DND-41 (cell line): ENCODE data around the gene BACH2.

Experiments used
- EZH2 ChIP-seq: IDR thresholded peaks from 3 replicates; pipeline ENCODE4 v1.6.1; 2012; ENCODE audit warnings: borderline replicate concordance, low read depth, mild to moderate bottlenecking, moderate library complexity, low read length, inconsistent platforms; ENCODE audit not compliant: severe bottlenecking
- TF ChIP-seq, protein P1 (sequence below): IDR thresholded peaks from 2 replicates; pipeline ENCODE4 v1.5.1; 2012; ENCODE audit warnings: borderline replicate concordance, low read length, moderate library complexity, mild to moderate bottlenecking; ENCODE audit not compliant: poor library complexity, severe bottlenecking; ENCODE audit errors: extremely low read depth

- TF ChIP-seq, protein P1, sequence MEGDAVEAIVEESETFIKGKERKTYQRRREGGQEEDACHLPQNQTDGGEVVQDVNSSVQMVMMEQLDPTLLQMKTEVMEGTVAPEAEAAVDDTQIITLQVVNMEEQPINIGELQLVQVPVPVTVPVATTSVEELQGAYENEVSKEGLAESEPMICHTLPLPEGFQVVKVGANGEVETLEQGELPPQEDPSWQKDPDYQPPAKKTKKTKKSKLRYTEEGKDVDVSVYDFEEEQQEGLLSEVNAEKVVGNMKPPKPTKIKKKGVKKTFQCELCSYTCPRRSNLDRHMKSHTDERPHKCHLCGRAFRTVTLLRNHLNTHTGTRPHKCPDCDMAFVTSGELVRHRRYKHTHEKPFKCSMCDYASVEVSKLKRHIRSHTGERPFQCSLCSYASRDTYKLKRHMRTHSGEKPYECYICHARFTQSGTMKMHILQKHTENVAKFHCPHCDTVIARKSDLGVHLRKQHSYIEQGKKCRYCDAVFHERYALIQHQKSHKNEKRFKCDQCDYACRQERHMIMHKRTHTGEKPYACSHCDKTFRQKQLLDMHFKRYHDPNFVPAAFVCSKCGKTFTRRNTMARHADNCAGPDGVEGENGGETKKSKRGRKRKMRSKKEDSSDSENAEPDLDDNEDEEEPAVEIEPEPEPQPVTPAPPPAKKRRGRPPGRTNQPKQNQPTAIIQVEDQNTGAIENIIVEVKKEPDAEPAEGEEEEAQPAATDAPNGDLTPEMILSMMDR = no peak
- no peak for TF ChIP-seq EZH2
Observed at GRCh38 chr6:90098627-90099026, 198.0 kb downstream of the BACH2 start.
